ENCODE measurements around the gene PSME2. TPM values are rescaled to one million over a fixed set of nuclear protein-coding genes. Genes with fewer than 3 reads are reported as not detected.

PSME2 gene
- total and polyA plus RNA-seq, 10 of the 15 experiments (the other 5 are each of a cell fraction or from before 2014, with no cell fraction given): 510 to 3,542 (median 913) TPM

DNA sequence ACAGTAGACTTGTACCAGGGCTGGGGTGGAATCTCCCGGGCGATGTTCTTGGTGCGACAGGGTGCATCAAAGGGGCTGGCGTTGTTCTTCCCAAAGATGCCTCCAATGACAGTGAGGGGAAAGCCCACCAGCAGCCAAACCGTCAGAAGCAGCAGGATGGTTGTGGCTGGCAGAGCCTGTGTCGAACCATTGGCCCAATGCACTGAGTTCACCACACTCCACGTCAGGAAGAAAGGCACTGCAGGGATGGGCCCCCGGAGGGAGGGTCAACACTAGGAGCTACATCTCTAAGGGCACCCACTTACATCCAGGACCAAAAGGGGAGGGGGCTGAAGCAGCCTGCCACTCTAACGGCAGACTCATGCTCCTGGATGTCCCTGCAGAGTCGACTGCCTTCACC, 44.0 kb upstream of the PSME2 start:
- no peaks in the 10 kb centered on the region for H4K20me1 ChIP-seq (ENCODE audit: control insufficient read depth, insufficient read depth)
- no peak for FAIRE-seq
- H3K27ac ChIP-seq (ENCODE audit: control insufficient read depth, insufficient read depth): no peak overlapping the region
- no TSS peak for BruUV-seq (replicated peaks)
- ChIA-PET POLR2A (interaction anchor here (1.0 to 2.5 kb wide), 3 partner anchors 23 to 65 kb away, joined by 3 to 10 read pairs (median 3); partner anchors contain the start of genes CHMP4A, PSME2 and RNF31), RAD21 (ENCODE audit: unreplicated experiment) (no interaction called here), CTCF (interaction anchor here (1.2 to 2.2 kb wide), 2 partner anchors 52 to 106 kb away, joined by 3 to 7 read pairs; partner anchors contain the start of gene TINF2), SMC1A (ENCODE audit: uncharacterized antibody, unreplicated experiment) (no interaction called here)
- TF ChIP-seq ZSCAN29 (IDR thresholded peaks at IDR 0.05) (no peak), NR2C1 (IDR thresholded peaks at IDR 0.05) (no peak), POLR2A (IDR thresholded peaks at IDR 0.05; ENCODE audit: low read depth, low read length) (no peak), ZNF274 (IDR thresholded peaks at IDR 0.05; ENCODE audit: insufficient read depth, insufficient read length) (no peak), FOXM1 (IDR thresholded peaks at IDR 0.05; ENCODE audit: low read depth, low read length) (no peak), MLLT1 (IDR thresholded peaks at IDR 0.05) (no peak), IRF4 (IDR thresholded peaks at IDR 0.05; ENCODE audit: low read depth, low read length) (no peak), TAF1 (IDR thresholded peaks at IDR 0.05; ENCODE audit: borderline replicate concordance, low read depth, low read length) (no peak), MEF2A (IDR thresholded peaks at IDR 0.05; ENCODE audit: insufficient read depth, low read depth, low read length) (no peak), MYB (IDR thresholded peaks at IDR 0.05; ENCODE audit: borderline replicate concordance, low read depth, low read length) (no peak), PAX8 (IDR thresholded peaks at IDR 0.05) (no peak), RUNX3 (IDR thresholded peaks at IDR 0.05; ENCODE audit: low read length) (no peak), SRF (IDR thresholded peaks at IDR 0.05; ENCODE audit: low read depth in 2 of 2, low read length in 2 of 2) (no peak), EED (IDR thresholded peaks at IDR 0.05; ENCODE audit: low read depth) (no peak), BHLHE40 (IDR thresholded peaks at IDR 0.05; ENCODE audit: borderline replicate concordance in 1 of 2, low read depth in 2 of 2, low read length in 1 of 2) (no peak)
- TF ChIP-seq, protein P1, sequence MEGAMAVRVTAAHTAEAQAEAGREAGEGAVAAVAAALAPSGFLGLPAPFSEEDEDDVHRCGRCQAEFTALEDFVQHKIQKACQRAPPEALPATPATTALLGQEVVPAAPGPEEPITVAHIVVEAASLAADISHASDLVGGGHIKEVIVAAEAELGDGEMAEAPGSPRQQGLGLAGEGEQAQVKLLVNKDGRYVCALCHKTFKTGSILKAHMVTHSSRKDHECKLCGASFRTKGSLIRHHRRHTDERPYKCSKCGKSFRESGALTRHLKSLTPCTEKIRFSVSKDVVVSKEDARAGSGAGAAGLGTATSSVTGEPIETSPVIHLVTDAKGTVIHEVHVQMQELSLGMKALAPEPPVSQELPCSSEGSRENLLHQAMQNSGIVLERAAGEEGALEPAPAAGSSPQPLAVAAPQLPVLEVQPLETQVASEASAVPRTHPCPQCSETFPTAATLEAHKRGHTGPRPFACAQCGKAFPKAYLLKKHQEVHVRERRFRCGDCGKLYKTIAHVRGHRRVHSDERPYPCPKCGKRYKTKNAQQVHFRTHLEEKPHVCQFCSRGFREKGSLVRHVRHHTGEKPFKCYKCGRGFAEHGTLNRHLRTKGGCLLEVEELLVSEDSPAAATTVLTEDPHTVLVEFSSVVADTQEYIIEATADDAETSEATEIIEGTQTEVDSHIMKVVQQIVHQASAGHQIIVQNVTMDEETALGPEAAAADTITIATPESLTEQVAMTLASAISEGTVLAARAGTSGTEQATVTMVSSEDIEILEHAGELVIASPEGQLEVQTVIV (IDR thresholded peaks at IDR 0.05; ENCODE audit: borderline replicate concordance, partially characterized antibody): no peak
- TF ChIP-seq, protein P2, sequence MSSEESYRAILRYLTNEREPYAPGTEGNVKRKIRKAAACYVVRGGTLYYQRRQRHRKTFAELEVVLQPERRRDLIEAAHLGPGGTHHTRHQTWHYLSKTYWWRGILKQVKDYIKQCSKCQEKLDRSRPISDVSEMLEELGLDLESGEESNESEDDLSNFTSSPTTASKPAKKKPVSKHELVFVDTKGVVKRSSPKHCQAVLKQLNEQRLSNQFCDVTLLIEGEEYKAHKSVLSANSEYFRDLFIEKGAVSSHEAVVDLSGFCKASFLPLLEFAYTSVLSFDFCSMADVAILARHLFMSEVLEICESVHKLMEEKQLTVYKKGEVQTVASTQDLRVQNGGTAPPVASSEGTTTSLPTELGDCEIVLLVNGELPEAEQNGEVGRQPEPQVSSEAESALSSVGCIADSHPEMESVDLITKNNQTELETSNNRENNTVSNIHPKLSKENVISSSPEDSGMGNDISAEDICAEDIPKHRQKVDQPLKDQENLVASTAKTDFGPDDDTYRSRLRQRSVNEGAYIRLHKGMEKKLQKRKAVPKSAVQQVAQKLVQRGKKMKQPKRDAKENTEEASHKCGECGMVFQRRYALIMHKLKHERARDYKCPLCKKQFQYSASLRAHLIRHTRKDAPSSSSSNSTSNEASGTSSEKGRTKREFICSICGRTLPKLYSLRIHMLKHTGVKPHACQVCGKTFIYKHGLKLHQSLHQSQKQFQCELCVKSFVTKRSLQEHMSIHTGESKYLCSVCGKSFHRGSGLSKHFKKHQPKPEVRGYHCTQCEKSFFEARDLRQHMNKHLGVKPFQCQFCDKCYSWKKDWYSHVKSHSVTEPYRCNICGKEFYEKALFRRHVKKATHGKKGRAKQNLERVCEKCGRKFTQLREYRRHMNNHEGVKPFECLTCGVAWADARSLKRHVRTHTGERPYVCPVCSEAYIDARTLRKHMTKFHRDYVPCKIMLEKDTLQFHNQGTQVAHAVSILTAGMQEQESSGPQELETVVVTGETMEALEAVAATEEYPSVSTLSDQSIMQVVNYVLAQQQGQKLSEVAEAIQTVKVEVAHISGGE (CRISPR knock-in tag; IDR thresholded peaks at IDR 0.05): no peak
- H3K9ac ChIP-seq (ENCODE audit: control insufficient read depth, insufficient read depth, low read length): no peak overlapping the region
- H3K9me3 ChIP-seq (replicated peaks; ENCODE audit: control insufficient read depth, insufficient read depth, low read length): no peaks in the 10 kb centered on the region
- intact Hi-C loops (cut with micrococcal nuclease; ENCODE audit: unreplicated experiment): no loop called here
- H2AFZ ChIP-seq (ENCODE audit: control insufficient read depth, low read depth, low read length): no peak overlapping the region
- in situ Hi-C loops (cut with MboI): no loop called here
- no peak for ATAC-seq
- no peak for DNase-seq (ENCODE audit: low read depth, low spot score)
- no peak overlapping the region for H3K4me3 ChIP-seq
- no peak overlapping the region for H3K4me2 ChIP-seq (ENCODE audit: control insufficient read depth, insufficient read depth)
- H3K4me1 ChIP-seq (ENCODE audit: control insufficient read depth, insufficient read depth, low read length): peaks cover 9% of the 10 kb centered on the region
- WGBS (ENCODE audit: insufficient coverage, insufficient replicate concordance, low lambda C conversion rate, missing lambda C conversion rate): 83% methylated on average over 10 of the region's 10 CpGs
- H3K36me3 ChIP-seq (ENCODE audit: control insufficient read depth in 2 of 2, insufficient read depth in 2 of 2, low read length in 1 of 2): peaks cover 2 to 17% of the 10 kb centered on the region in 2 experiments
- H3K27me3 ChIP-seq (replicated peaks in 1 of 2; ENCODE audit: control insufficient read depth in 2 of 2, insufficient read depth in 2 of 2, low read length in 1 of 2): no peaks in the 10 kb centered on the region
- peaks cover 37% of the 10 kb centered on the region for H3K79me2 ChIP-seq (ENCODE audit: control insufficient read depth, insufficient read depth, low read length)
